ENCODE results near the gene SFI1. TPM values are rescaled to one million over a fixed set of nuclear protein-coding genes. Genes with fewer than 3 reads are reported as not detected.

SFI1 gene
- total and polyA plus RNA-seq, 2 experiments from 2014 or later: 16.1 to 23.3 TPM

GRCh38 chr22:31561238-31561887, 65.0 kb downstream of the SFI1 start:
- H3K27ac ChIP-seq: peak overlapping the region; percentile 56
- H3K4me1 ChIP-seq (ENCODE audit: insufficient read depth): no peaks in the 10 kb centered on the region
- H3K36me3 ChIP-seq (replicated peaks; ENCODE audit: insufficient read depth, low read depth): no peaks in the 10 kb centered on the region
- peak; percentile 76 for TF ChIP-seq CTCF (IDR thresholded peaks at IDR 0.05; ENCODE audit: poor library complexity)
- no peak for TF ChIP-seq EZH2phosphoT487 (IDR thresholded peaks at IDR 0.05; ENCODE audit: low read depth, severe bottlenecking, unreplicated experiment)
- H3K9me3 ChIP-seq (ENCODE audit: low read depth): no peaks in the 10 kb centered on the region
- no peaks in the 10 kb centered on the region for H4K20me1 ChIP-seq (ENCODE audit: insufficient read depth, poor library complexity, severe bottlenecking)
- 27% methylated on average over 6 of the region's 6 CpGs for WGBS (ENCODE audit: low lambda C conversion rate, missing lambda C conversion rate)
- H3K4me2 ChIP-seq: no peak overlapping the region
- H3K9me2 ChIP-seq (replicated peaks; ENCODE audit: insufficient read depth): no peaks in the 10 kb centered on the region
- H3K4me3 ChIP-seq: no peak overlapping the region
- H2AFZ ChIP-seq: no peak overlapping the region
- no peaks in the 10 kb centered on the region for H3K27me3 ChIP-seq
- peak; percentile 94 for DNase-seq (ENCODE audit: low spot score)
- no peaks in the 10 kb centered on the region for H3K79me2 ChIP-seq

GRCh38 chr22:31561970-31562369, 65.6 kb downstream of the SFI1 start:
- WGBS (ENCODE audit: low lambda C conversion rate, missing lambda C conversion rate): 92% methylated on average over 2 of the region's 2 CpGs

GRCh38 chr22:31566484-31566883, 70.1 kb downstream of the SFI1 start:
- no peak overlapping the region for H3K27ac ChIP-seq
- no peaks in the 10 kb centered on the region for H4K20me1 ChIP-seq (ENCODE audit: insufficient read depth, poor library complexity, severe bottlenecking)
- no peaks in the 10 kb centered on the region for H3K27me3 ChIP-seq
- no peak overlapping the region for H2AFZ ChIP-seq
- 94% methylated on average over 1 of the region's 1 CpG for WGBS (ENCODE audit: low lambda C conversion rate, missing lambda C conversion rate)
- H3K36me3 ChIP-seq (replicated peaks; ENCODE audit: insufficient read depth, low read depth): no peaks in the 10 kb centered on the region
- H3K4me1 ChIP-seq (ENCODE audit: insufficient read depth): no peaks in the 10 kb centered on the region
- H3K79me2 ChIP-seq: no peaks in the 10 kb centered on the region
- TF ChIP-seq EZH2phosphoT487 (IDR thresholded peaks at IDR 0.05; ENCODE audit: low read depth, severe bottlenecking, unreplicated experiment): no peak
- TF ChIP-seq EZH2 (IDR thresholded peaks at IDR 0.05; ENCODE audit: borderline replicate concordance): no peak
- TF ChIP-seq CTCF (IDR thresholded peaks at IDR 0.05; ENCODE audit: poor library complexity): no peak
- no peaks in the 10 kb centered on the region for H3K9me2 ChIP-seq (replicated peaks; ENCODE audit: insufficient read depth)
- H3K9me3 ChIP-seq (ENCODE audit: low read depth): no peaks in the 10 kb centered on the region
- no peak overlapping the region for H3K4me2 ChIP-seq
- no peak for DNase-seq (ENCODE audit: low spot score)
- H3K4me3 ChIP-seq: no peak overlapping the region

More at GRCh38 chr22:31561970-31562369, 65.6 kb downstream of the SFI1 start:
- Histone ChIP-seq H4K20me1 (ENCODE audit: insufficient read depth, poor library complexity, severe bottlenecking) (no peaks in the 10 kb centered on the region), H3K9me3 (ENCODE audit: low read depth) (no peaks in the 10 kb centered on the region), H3K4me3 (no peak overlapping the region), H3K79me2 (no peaks in the 10 kb centered on the region), H3K27me3 (no peaks in the 10 kb centered on the region), H3K27ac (peak overlapping the region; percentile 56), H2AFZ (no peak overlapping the region), H3K4me2 (no peak overlapping the region), H3K4me1 (ENCODE audit: insufficient read depth) (no peaks in the 10 kb centered on the region), H3K36me3 (replicated peaks; ENCODE audit: insufficient read depth, low read depth) (no peaks in the 10 kb centered on the region), H3K9me2 (replicated peaks; ENCODE audit: insufficient read depth) (no peaks in the 10 kb centered on the region)
- no peak for DNase-seq (ENCODE audit: low spot score)
- TF ChIP-seq CTCF (IDR thresholded peaks at IDR 0.05; ENCODE audit: poor library complexity): no peak
- TF ChIP-seq EZH2 (IDR thresholded peaks at IDR 0.05; ENCODE audit: borderline replicate concordance): no peak
- no peak for TF ChIP-seq EZH2phosphoT487 (IDR thresholded peaks at IDR 0.05; ENCODE audit: low read depth, severe bottlenecking, unreplicated experiment)

All from hepatocyte (in vitro differentiated cells).